AG08395 (cell line): ENCODE measurements around the gene FAM234B.
"Not testable (repeated sequence)": the region's sequence is repeated elsewhere in the genome, so short reads cannot be mapped to it uniquely, and the experiment has no call there.

Experiments used
- DNase-seq: peaks from one replicate; pipeline ENCODE4 v3.0.0; 2012; ENCODE audit warnings: mixed read lengths, low spot score

Gene FAM234B

GRCh38 chr12:13061377-13061776, 17.2 kb downstream of the FAM234B start:
- DNase-seq: no peak

DNA sequence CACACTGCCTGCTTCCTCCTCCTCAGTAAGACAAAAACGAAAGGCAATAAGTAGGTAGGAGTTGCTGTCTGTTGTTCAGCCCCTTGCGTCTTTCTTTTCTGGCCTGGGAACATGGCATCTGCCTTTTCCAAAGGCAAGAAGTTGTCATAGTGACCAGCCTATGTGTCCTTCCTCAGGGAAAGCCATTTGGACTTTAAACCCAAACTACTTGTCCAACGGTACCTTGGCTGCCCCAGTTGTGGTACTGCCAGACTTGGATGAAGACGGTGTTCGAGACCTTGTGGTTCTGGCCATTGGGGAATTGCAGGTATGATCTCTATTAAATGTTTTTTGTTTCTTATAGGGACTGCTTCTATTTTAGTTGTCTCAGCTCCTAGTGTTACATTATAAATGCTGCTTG, 18.5 kb downstream of the FAM234B start:
- no peak for DNase-seq

- no peak for DNase-seq
Observed at GRCh38 chr12:13066014-13066413, 21.8 kb downstream of the FAM234B start.

DNA sequence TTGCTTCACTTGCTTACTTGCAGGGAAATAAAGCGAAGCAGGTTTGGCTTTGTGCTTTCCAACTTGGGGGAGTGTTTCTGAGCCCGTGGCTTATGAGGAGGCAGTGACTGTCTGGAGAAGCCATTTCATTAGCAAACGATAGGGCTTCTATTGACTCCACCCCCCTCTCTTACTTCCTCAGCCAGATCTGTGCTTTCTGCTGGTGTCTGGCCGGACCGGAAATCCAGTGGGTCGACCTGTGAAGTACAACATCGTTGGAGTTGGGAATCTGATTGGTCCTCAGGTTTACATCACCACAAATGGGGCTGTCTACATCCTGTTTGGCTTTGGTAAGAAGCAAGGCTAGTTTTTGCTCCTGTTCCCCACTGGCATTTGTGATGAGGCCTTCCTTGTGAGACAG, 22.3 kb downstream of the FAM234B start:
- DNase-seq: no peak

GRCh38 chr12:13067322-13067721, 23.1 kb downstream of the FAM234B start:
- no peak for DNase-seq

DNA sequence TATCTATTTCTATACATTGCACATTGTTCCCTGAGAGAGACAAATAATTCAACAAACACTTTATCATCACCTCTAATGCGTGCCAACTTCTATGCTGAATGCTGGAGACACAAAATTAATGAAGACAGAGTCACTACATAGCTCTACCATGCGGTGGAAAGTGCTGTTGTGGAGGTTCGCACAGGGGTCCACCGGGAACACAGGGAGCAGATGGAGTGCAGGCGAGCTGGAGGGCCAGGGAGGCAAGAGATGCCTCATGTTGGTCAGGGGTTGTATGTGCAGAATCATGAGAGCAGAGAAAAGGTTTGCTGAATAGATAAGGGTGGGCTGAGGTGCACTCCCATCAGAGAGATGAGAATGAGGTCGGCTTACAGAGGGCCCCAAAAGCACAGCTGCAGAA, 25.2 kb downstream of the FAM234B start:
- DNase-seq: no peak

- DNase-seq: no peak
Observed at GRCh38 chr12:13071305-13072280, 27.4 kb downstream of the FAM234B start.

- DNase-seq: no peak
Observed at GRCh38 chr12:13073173-13073572, 29.0 kb downstream of the FAM234B start.

GRCh38 chr12:13074396-13075117, 30.4 kb downstream of the FAM234B start:
- peak; percentile 32 for DNase-seq

- no peak for DNase-seq
Observed at GRCh38 chr12:13075118-13075480, 30.9 kb downstream of the FAM234B start.

DNA sequence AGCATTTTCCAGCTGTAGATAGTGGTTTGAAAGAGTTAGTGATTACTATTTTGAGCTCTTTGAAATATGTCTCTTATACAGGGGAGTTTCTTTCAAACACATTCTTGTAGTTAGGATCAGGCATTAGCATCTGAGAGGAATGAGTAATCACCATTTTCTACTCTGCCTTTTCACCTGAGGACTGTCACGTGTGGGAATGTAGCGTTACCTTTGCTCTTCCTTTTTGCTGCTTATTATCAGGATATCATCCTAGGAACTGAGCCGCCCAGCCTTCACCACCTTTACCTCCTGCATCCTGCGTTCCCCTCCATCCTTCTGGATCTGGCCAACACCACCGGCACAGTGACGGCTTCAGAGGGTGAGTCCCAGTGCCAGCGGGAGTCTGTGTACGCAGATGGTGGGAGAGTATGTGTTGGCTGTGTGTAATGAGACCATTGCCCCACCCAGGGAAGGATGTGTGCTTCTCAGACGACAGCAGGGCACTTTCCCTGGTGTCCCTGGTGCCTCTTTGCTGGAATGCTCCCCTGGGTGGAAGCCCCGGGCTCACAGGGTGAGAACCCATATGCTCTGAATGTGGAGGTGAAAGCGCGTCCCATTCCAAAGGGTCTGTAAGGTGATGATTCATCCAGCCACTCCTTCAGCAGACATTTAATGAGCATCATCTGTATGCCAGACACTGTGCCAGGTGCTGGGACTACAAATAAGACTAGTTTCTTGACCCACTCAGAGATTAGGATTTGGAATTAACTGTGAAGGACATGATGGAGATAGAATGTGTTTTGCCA, 31.8 kb downstream of the FAM234B start:
- DNase-seq: no peak

- DNase-seq: no peak
Observed at GRCh38 chr12:13079440-13079906, 35.3 kb downstream of the FAM234B start.

DNA sequence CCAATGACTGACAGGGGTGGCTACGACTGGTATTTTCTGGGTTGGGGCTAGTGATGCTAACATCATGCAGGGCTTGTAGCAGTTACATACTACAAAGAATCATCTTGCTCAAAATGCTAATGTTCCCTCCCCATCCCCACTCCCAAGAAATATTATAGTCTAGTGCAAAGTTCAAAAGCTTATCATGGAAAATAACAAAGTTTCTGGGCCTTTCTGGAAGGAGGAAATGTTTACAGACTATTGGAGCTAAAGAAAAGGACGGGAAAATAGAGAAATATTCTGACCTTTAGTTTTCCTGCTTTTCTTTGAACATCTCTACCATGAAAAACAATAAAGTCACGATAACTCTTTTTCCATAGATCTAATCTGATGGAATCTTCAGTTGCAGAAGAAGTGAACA, 36.1 kb downstream of the FAM234B start:
- DNase-seq: no peak

DNA sequence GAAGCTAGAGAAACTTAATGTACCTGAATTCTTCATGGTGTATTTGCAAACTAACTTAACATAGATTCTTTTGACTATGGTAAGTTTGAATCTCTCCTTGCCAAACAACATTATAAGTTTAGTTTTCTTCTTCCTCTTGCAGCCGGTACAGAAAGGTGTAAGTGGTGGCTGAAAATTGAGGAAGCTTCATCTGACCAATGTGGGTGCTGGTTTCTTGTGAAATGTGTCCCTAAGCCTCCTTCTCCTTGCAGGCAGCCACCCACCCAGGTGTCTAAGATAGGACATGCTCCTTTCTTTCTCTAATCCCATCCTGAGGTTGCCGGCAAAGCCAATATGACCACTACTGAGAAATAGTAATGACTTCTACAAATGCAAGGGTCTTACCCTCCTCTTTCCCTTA, 38.7 kb downstream of the FAM234B start:
- no peak for DNase-seq

DNA sequence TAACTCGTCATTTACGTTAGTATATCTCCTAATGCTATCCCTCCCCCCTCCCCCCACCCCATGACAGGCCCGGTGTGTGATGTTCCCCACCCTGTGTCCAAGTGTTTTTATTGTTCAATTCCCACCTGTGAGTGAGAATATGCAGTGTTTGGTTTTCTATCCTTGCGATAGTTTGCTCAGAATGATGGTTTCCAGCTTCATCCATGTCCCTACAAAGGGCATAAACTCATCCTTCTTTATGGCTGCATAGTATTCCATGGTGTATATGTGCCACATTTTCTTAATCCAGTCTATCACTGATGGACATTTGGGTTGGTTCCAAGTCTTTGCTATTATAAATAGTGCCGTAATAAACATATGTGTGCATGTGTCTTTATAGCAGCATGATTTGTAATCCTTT, 39.5 kb downstream of the FAM234B start:
- DNase-seq: not testable (repeated sequence)

- DNase-seq: no peak
Observed at GRCh38 chr12:13084898-13085640, 40.9 kb downstream of the FAM234B start.

- no peak for DNase-seq
Observed at GRCh38 chr12:13085968-13086686, 41.9 kb downstream of the FAM234B start.

- DNase-seq: no peak
Observed at GRCh38 chr12:13087766-13088165, 43.6 kb downstream of the FAM234B start.

GRCh38 chr12:13088496-13088895, 44.3 kb downstream of the FAM234B start:
- DNase-seq: no peak

DNA sequence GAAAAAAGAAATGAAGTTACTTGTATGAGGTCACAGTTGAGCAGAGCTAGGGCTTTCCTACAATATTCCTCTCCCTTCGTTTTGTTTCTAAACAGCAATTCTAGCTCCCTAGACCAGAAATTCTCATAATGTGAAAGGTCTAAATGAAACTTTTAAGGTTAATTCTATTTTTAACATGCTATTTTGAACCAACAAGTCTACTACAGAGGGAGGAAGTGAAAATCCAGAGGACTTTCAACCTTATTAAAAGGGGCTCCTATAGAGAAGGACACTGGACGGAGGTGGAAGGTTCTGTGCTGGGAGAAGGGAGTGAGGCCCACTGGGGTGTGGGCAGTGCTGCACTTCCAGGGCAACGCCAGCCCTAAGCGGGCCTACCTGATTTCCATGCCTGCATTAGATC, 45.9 kb downstream of the FAM234B start:
- DNase-seq: no peak

DNA sequence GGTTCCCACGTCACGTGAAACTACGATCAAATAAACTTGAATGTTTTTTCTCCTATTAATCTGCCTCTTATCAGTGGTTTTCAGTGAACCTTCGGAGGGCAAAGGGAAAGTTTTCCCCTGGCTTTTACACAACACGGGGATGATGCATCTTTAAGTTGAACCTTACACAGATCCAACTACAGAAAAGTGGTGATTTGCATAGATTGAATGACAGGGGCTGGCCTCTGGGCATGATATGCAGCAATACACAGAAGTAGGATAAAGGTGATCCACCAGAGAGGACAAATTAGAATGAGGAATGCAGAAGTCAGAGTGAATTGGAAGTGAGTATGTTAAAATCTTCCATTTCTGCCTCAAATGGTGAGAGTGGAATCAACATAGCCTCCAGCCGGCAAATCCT, 47.7 kb downstream of the FAM234B start:
- no peak for DNase-seq
